Activated T-helper 9 cell treated with anti-CD3 and anti-CD28 coated beads, Interleukin-2, amount 50 U/mL, for 16 hours (primary cell): ENCODE data around the gene GAPDH.

Source experiments
- DNase-seq: peaks from one replicate; pipeline ENCODE4 v3.0.0-alpha.2; 2020; ENCODE audit warnings: low read depth

GAPDH gene

DNA sequence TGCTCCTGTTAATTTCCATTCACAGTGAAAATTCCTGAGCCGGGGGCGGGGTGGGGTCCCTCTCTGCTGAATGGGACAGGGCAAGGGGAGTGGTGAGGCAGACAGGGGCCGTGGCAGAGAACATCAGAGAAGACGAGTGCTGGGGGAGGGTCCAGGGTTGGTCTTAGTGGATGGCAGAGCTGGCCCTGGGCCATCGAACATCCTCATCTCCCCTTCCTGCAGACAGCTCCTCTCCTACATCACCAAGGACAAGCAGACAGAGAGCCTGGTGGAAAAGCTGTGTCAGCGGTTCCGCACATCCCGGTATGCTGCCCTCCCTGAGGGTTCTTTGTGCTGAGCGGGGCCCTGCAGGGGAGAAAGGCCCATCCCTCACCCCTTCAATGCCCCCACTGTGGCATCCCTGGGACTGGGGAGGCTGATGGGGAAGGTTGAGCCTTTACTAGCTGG, 5.0 kb upstream of the GAPDH start:
- no peak for DNase-seq

DNA sequence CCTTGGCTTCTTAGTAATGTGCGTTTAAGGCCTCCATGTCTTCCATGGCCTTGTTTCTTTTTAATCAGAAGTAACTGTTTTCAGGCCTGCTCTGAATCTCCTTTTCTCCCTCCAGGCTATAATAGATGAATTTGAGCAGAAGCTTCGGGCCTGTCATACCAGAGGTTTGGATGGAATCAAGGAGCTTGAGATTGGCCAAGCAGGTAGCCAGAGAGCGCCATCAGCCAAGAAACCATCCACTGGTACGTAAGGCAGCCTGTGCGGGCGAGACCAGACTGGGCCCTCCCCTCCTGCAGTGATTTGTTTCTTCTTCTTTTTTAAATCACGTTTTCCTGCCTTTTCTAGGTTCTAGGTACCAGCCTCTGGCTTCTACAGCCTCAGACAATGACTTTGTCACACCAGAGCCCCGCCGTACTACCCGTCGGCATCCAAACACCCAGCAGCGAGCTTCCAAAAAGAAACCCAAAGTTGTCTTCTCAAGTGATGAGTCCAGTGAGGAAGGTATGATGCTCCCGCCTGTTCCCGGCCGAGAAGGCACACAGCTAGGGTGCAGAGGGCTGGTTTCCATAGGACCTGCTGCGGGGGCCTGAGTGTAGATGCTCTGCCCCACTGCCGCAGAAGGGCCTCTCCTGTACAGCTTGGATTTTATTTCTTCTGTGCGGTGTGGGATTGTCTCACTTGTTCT, 3.6 kb upstream of the GAPDH start:
- DNase-seq = no peak

GRCh38 chr12:6532051-6532926, 2.0 kb upstream of the GAPDH start:
- DNase-seq = peak; percentile 80

GRCh38 chr12:6532927-6533652, 1.2 kb upstream of the GAPDH start:
- DNase-seq = no peak

DNA sequence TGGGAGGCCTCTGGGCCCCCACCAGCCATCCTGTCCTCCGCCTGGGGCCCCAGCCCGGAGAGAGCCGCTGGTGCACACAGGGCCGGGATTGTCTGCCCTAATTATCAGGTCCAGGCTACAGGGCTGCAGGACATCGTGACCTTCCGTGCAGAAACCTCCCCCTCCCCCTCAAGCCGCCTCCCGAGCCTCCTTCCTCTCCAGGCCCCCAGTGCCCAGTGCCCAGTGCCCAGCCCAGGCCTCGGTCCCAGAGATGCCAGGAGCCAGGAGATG, 729 bp upstream of the GAPDH start:
- no peak for DNase-seq

DNA sequence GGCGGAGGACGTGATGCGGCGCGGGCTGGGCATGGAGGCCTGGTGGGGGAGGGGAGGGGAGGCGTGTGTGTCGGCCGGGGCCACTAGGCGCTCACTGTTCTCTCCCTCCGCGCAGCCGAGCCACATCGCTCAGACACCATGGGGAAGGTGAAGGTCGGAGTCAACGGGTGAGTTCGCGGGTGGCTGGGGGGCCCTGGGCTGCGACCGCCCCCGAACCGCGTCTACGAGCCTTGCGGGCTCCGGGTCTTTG, 303 bp downstream of the GAPDH start:
- DNase-seq = peak; percentile 76

- peak; percentile 71 for DNase-seq
These were observed 804 bp downstream of the GAPDH start for GRCh38 chr12:6534945-6535696.

DNA sequence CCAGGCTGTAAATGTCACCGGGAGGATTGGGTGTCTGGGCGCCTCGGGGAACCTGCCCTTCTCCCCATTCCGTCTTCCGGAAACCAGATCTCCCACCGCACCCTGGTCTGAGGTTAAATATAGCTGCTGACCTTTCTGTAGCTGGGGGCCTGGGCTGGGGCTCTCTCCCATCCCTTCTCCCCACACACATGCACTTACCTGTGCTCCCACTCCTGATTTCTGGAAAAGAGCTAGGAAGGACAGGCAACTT, 1.3 kb downstream of the GAPDH start:
- DNase-seq = no peak

GRCh38 chr12:6535960-6536847, 1.9 kb downstream of the GAPDH start:
- no peak for DNase-seq

DNA sequence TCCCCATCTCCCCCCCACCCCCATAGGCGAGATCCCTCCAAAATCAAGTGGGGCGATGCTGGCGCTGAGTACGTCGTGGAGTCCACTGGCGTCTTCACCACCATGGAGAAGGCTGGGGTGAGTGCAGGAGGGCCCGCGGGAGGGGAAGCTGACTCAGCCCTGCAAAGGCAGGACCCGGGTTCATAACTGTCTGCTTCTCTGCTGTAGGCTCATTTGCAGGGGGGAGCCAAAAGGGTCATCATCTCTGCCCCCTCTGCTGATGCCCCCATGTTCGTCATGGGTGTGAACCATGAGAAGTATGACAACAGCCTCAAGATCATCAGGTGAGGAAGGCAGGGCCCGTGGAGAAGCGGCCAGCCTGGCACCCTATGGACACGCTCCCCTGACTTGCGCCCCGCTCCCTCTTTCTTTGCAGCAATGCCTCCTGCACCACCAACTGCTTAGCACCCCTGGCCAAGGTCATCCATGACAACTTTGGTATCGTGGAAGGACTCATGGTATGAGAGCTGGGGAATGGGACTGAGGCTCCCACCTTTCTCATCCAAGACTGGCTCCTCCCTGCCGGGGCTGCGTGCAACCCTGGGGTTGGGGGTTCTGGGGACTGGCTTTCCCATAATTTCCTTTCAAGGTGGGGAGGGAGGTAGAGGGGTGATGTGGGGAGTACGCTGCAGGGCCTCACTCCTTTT, 2.7 kb downstream of the GAPDH start:
- DNase-seq = no peak

- DNase-seq = peak; percentile 76
These were observed 3.5 kb downstream of the GAPDH start for GRCh38 chr12:6537580-6538419.

GRCh38 chr12:6538420-6539313, 4.3 kb downstream of the GAPDH start:
- no peak for DNase-seq

DNA sequence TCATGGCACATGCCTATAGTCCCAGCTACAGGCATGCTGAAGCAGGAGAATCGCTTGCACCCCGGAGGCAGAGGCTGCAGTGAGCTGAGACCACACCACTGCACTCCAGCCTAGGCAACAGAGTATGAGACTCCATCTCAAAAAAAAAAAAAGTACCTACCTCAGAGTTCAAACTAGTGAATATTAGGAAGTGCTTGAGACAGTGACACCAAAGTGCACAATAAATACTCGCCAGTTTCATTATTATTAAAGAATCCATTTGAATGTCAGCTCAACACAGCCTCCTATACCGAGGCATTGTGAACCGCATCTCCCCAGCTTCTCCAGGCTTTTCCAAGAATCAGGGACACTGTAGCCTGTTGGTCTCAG, 5.0 kb downstream of the GAPDH start:
- DNase-seq = no peak

DNA sequence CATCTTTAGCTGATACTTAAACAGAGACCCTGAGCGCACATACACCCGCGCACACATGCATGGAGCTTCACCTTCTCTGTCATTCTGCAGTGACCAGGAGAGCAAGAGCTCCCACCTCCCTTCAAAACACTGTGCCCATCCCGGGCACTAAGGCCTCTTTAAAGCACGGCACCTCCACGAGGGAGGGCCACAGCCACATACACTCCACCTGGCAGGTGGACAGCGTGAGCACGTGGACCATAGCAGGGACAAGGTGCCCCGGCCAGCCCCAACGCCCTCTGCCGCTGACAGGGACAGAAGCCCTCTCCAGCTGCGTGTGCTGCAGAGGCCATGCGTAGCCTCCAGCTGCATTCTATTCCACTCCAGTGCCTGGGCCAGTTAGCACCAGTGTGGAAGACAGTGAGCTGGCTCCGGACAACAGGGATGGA, 5.4 kb downstream of the GAPDH start:
- no peak for DNase-seq

GRCh38 chr12:6540181-6540877, 6.0 kb downstream of the GAPDH start:
- peak; percentile 40 for DNase-seq

GRCh38 chr12:6541371-6542165, 7.3 kb downstream of the GAPDH start:
- DNase-seq = no peak

DNA sequence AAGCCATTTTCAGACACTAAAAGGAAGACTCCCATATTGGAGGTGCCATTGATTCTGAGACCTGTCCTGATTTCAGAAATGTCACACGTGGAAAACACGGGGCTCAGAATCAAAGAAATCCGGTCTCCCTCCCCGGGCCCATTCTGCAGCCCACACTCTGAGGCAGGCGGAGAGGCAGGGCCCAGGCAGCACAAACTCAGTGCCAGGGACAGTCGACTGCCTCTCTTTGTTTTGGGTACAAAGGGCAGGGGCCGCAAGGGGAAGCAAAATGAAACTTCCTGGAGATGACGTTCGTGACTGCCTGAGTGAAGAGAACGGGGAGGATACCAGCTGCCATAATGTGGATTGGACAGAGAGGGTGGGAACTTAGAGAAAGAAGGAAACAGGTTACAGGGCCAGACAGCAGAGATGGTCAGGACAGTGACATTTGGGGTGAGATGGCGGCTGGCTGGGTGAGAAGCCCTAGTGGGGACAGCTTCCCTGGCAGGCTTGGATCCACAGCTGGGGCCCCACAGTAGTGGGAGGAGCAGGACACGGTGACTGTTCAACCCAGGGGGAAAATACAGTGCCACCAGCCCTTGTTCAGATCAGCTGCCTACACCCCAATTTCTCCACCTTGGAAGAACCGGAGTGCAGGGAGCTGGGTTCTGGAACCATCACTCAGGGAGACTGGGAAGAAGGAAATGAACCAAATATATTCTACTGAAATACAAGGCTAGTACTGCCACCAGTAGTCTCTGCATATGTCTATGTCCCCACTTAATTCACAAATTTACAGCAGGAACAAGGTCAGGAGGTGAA, 8.1 kb downstream of the GAPDH start:
- no peak for DNase-seq
